ENCODE data around the gene LGALS8.
"Not testable (repeated sequence)": the region's sequence is repeated elsewhere in the genome, so short reads cannot be mapped to it uniquely, and the experiment has no call there.

The LGALS8 gene

GRCh38 chr1:236540813-236541465 lies 17.2 kb downstream of the LGALS8 start:
- DNase-seq (ENCODE audit: low read depth in 1 of 2, low spot score in 1 of 2) = no peak

- DNase-seq (ENCODE audit: low read depth in 1 of 2, low spot score in 1 of 2) = no peak
These were observed 17.9 kb downstream of the LGALS8 start for GRCh38 chr1:236541710-236542109.

- DNase-seq (ENCODE audit: low read depth in 1 of 2, low spot score in 1 of 2) = no peak
These were observed 19.4 kb downstream of the LGALS8 start for GRCh38 chr1:236543065-236543669.

GRCh38 chr1:236545621-236546169 lies 21.9 kb downstream of the LGALS8 start:
- no peak for DNase-seq (ENCODE audit: low read depth in 1 of 2, low spot score in 1 of 2)

GRCh38 chr1:236548452-236548851 lies 24.7 kb downstream of the LGALS8 start:
- no peak for DNase-seq (ENCODE audit: low read depth in 1 of 2, low spot score in 1 of 2)

GRCh38 chr1:236550961-236551851 lies 27.4 kb downstream of the LGALS8 start:
- DNase-seq (ENCODE audit: low read depth in 1 of 2, low spot score in 1 of 2) = no peak

GRCh38 chr1:236552096-236552495 lies 28.3 kb downstream of the LGALS8 start:
- no peak for DNase-seq (ENCODE audit: low read depth in 1 of 2, low spot score in 1 of 2)

GRCh38 chr1:236552901-236553300 lies 29.1 kb downstream of the LGALS8 start:
- no peak for DNase-seq (ENCODE audit: low read depth in 1 of 2, low spot score in 1 of 2)

GRCh38 chr1:236553370-236553769 lies 29.6 kb downstream of the LGALS8 start:
- no peak for DNase-seq (ENCODE audit: low read depth in 1 of 2, low spot score in 1 of 2)

GRCh38 chr1:236556606-236557005 lies 32.8 kb downstream of the LGALS8 start:
- no peak for DNase-seq (ENCODE audit: low read depth in 1 of 2, low spot score in 1 of 2)

- DNase-seq (ENCODE audit: low read depth in 1 of 2, low spot score in 1 of 2) = no peak
These were observed 34.3 kb downstream of the LGALS8 start for GRCh38 chr1:236558081-236558480.

- DNase-seq (ENCODE audit: low read depth in 1 of 2, low spot score in 1 of 2) = no peak
These were observed 35.1 kb downstream of the LGALS8 start for GRCh38 chr1:236558846-236559245.

GRCh38 chr1:236560213-236560771 lies 36.5 kb downstream of the LGALS8 start:
- DNase-seq (ENCODE audit: low read depth in 1 of 2, low spot score in 1 of 2) = no peak

GRCh38 chr1:236561976-236562375 lies 38.2 kb downstream of the LGALS8 start:
- no peak for DNase-seq (ENCODE audit: low read depth in 1 of 2, low spot score in 1 of 2)

- DNase-seq (ENCODE audit: low read depth in 1 of 2, low spot score in 1 of 2) = no peak
These were observed 41.7 kb downstream of the LGALS8 start for GRCh38 chr1:236565530-236565929.

GRCh38 chr1:236568285-236568894 lies 44.6 kb downstream of the LGALS8 start:
- no peak for DNase-seq (ENCODE audit: low read depth in 1 of 2, low spot score in 1 of 2)

- DNase-seq (ENCODE audit: low read depth in 1 of 2, low spot score in 1 of 2) = no peak
These were observed 51.7 kb downstream of the LGALS8 start for GRCh38 chr1:236575523-236575922.

GRCh38 chr1:236576004-236576403 lies 52.2 kb downstream of the LGALS8 start:
- no peak for DNase-seq (ENCODE audit: low read depth in 1 of 2, low spot score in 1 of 2)

GRCh38 chr1:236577041-236577440 lies 53.3 kb downstream of the LGALS8 start:
- not testable (repeated sequence) for DNase-seq (ENCODE audit: low read depth in 1 of 2, low spot score in 1 of 2)

- DNase-seq (ENCODE audit: low read depth in 1 of 2, low spot score in 1 of 2) = no peak
These were observed 54.9 kb downstream of the LGALS8 start for GRCh38 chr1:236578661-236579060.

GRCh38 chr1:236580404-236580803 lies 56.6 kb downstream of the LGALS8 start:
- DNase-seq (ENCODE audit: low read depth in 1 of 2, low spot score in 1 of 2) = not testable (repeated sequence)

Data from activated T-helper 1 cell treated with anti-CD3 and anti-CD28 coated beads, Interleukin-2, amount 50 U/mL, for 16 hours (primary cell).